ENCODE measurements around the gene GPR37L1.

- TF ChIP-seq, protein P1, sequence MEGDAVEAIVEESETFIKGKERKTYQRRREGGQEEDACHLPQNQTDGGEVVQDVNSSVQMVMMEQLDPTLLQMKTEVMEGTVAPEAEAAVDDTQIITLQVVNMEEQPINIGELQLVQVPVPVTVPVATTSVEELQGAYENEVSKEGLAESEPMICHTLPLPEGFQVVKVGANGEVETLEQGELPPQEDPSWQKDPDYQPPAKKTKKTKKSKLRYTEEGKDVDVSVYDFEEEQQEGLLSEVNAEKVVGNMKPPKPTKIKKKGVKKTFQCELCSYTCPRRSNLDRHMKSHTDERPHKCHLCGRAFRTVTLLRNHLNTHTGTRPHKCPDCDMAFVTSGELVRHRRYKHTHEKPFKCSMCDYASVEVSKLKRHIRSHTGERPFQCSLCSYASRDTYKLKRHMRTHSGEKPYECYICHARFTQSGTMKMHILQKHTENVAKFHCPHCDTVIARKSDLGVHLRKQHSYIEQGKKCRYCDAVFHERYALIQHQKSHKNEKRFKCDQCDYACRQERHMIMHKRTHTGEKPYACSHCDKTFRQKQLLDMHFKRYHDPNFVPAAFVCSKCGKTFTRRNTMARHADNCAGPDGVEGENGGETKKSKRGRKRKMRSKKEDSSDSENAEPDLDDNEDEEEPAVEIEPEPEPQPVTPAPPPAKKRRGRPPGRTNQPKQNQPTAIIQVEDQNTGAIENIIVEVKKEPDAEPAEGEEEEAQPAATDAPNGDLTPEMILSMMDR (IDR thresholded peaks at IDR 0.05), result no peak
- TF ChIP-seq POLR2A (IDR thresholded peaks at IDR 0.05), result no peak
Observed at GRCh38 chr1:202090994-202091393, 31.7 kb upstream of the GPR37L1 start.
